IMR-90 (cell line): ENCODE data around the gene SARNP.

Source experiments
- CTCF ChIP-seq: conservative IDR thresholded peaks from 2 replicates; pipeline ENCODE4 v1.5.1; 2012; ENCODE audit warnings: mild to moderate bottlenecking, low read depth, low read length, improper control_type of control experiment
- POLR2A ChIP-seq: IDR thresholded peaks from 2 replicates; pipeline ENCODE4 v1.6.1; 2012; ENCODE audit warnings: mild to moderate bottlenecking, low read depth, low read length
- RAD21 ChIP-seq: IDR thresholded peaks from 2 replicates; pipeline ENCODE4 v1.6.1; 2012; ENCODE audit warnings: low read length, improper control_type of control experiment
- USF2 ChIP-seq: fragments of 150-350 bp; IDR thresholded peaks from 2 replicates; pipeline ENCODE4 v1.6.1; 2017; ENCODE audit warnings: mild to moderate bottlenecking, antibody characterized with exemption, low read length, low read depth

GRCh38 chr12:55812088-55812487, 5.4 kb downstream of the SARNP start:
- TF ChIP-seq CTCF = no peak
- TF ChIP-seq POLR2A = no peak
- no peak for TF ChIP-seq USF2
- TF ChIP-seq RAD21 = no peak
